Measurements from ENCODE around the gene TMCC3.

Gene TMCC3

GRCh38 chr12:94531196-94531720, 119.1 kb downstream of the TMCC3 start:
- no peak for DNase-seq (ENCODE audit: low spot score)

- no peak for DNase-seq (ENCODE audit: low spot score)
These were observed 124.4 kb downstream of the TMCC3 start for GRCh38 chr12:94525951-94526350.
